ENCODE results near the gene AHCY.
"Not testable (repeated sequence)": the region's sequence is repeated elsewhere in the genome, so short reads cannot be mapped to it uniquely, and the experiment has no call there.

The AHCY gene

GRCh38 chr20:34322267-34323105, 19.3 kb upstream of the AHCY start:
- no peak for FAIRE-seq

GRCh38 chr20:34320861-34321260, 17.7 kb upstream of the AHCY start:
- no peak for FAIRE-seq

- no peak for FAIRE-seq
These were observed 15.7 kb upstream of the AHCY start for GRCh38 chr20:34318609-34319443.

- no peak for FAIRE-seq
These were observed 13.2 kb upstream of the AHCY start for GRCh38 chr20:34316196-34316814.

- no peak for FAIRE-seq
These were observed 12.1 kb upstream of the AHCY start for GRCh38 chr20:34315236-34315635.

GRCh38 chr20:34312544-34313217, 9.5 kb upstream of the AHCY start:
- no peak for FAIRE-seq

- FAIRE-seq: no peak
These were observed 8.9 kb upstream of the AHCY start for GRCh38 chr20:34312024-34312460.

- FAIRE-seq: no peak
These were observed 8.2 kb upstream of the AHCY start for GRCh38 chr20:34311118-34312023.

- FAIRE-seq: no peak
These were observed 7.4 kb upstream of the AHCY start for GRCh38 chr20:34310481-34311117.

GRCh38 chr20:34309691-34310090, 6.5 kb upstream of the AHCY start:
- FAIRE-seq: no peak

- FAIRE-seq: no peak
These were observed 2.4 kb upstream of the AHCY start for GRCh38 chr20:34305333-34306230.

GRCh38 chr20:34302312-34302722, 838 bp downstream of the AHCY start:
- no peak for FAIRE-seq

GRCh38 chr20:34301587-34302311, 1.4 kb downstream of the AHCY start:
- FAIRE-seq: no peak

- no peak for FAIRE-seq
These were observed 2.2 kb downstream of the AHCY start for GRCh38 chr20:34300809-34301586.

- FAIRE-seq: no peak
These were observed 2.8 kb downstream of the AHCY start for GRCh38 chr20:34300256-34300806.

GRCh38 chr20:34299556-34300255, 3.4 kb downstream of the AHCY start:
- FAIRE-seq: no peak

- not testable (repeated sequence) for FAIRE-seq
These were observed 4.8 kb downstream of the AHCY start for GRCh38 chr20:34298294-34298784.
